SU-DHL-6 (cell line): Measurements from ENCODE around the gene ABHD17A.

Experiments used
- H2AFZ ChIP-seq: fragments of 200-600 bp; sonication (generic); 2 replicates; pipeline ENCODE4 v1.6.1; 2014; ENCODE audit warnings: low read depth, mild to moderate bottlenecking, moderate library complexity, mixed read lengths, antibody characterized with exemption, low read length; ENCODE audit not compliant: severe bottlenecking
- H3F3A ChIP-seq: fragments of 200-600 bp; shearing (Covaris generic); 2 replicates; pipeline ENCODE4 v1.6.0; 2016; ENCODE audit warnings: antibody characterized with exemption, mild to moderate bottlenecking; ENCODE audit not compliant: insufficient read depth
- H3K27ac ChIP-seq: fragments of 200-600 bp; sonication (generic); 2 replicates; pipeline ENCODE4 v1.5.1; 2016; ENCODE audit warnings: low read depth, mild to moderate bottlenecking, low read length, moderate library complexity, mixed read lengths
- H3K27me3 ChIP-seq: fragments of 200-600 bp; sonication (generic), shearing (Covaris generic); 2 replicates; pipeline ENCODE4 v1.6.0; 2014; ENCODE audit warnings: mild to moderate bottlenecking, low read length
- H3K36me3 ChIP-seq: fragments of 200-600 bp; sonication (generic); 2 replicates; pipeline ENCODE4 v1.6.1; 2014; ENCODE audit warnings: mild to moderate bottlenecking, low read length, mixed read lengths
- H3K4me2 ChIP-seq: fragments of 300-600, 200-600 bp; shearing (Covaris generic), sonication (generic); 2 replicates; pipeline ENCODE4 v1.6.0; 2014; ENCODE audit warnings: low read length, low read depth, mild to moderate bottlenecking; ENCODE audit not compliant: poor library complexity, severe bottlenecking
- H3K4me3 ChIP-seq: fragments of 200-600 bp; sonication (generic); 2 replicates; pipeline ENCODE4 v1.5.1; 2014; ENCODE audit warnings: antibody characterized with exemption, low read length, mild to moderate bottlenecking, mixed read lengths; ENCODE audit not compliant: insufficient read depth, poor library complexity, severe bottlenecking
- H3K79me2 ChIP-seq: fragments of 200-600 bp; sonication (generic); 2 replicates; pipeline ENCODE4 v1.6.1; 2014; ENCODE audit warnings: mild to moderate bottlenecking, low read length, moderate library complexity; ENCODE audit not compliant: insufficient read depth
- H3K9ac ChIP-seq: fragments of 200-600 bp; sonication (generic); 2 replicates; pipeline ENCODE4 v1.7.0; 2014; ENCODE audit warnings: mild to moderate bottlenecking, low read length
- H3K9me2 ChIP-seq: fragments of 200-600 bp; sonication (generic); replicated peaks from 2 replicates; pipeline ENCODE4 v1.6.1; 2014; ENCODE audit warnings: low read length; ENCODE audit not compliant: insufficient read depth
- H3K9me3 ChIP-seq: fragments of 200-600 bp; sonication (generic); 2 replicates; pipeline ENCODE4 v1.6.1; 2014; ENCODE audit warnings: low read length, mixed read lengths; ENCODE audit not compliant: insufficient read depth
- H4K20me1 ChIP-seq: fragments of 200-600 bp; sonication (generic); 2 replicates; pipeline ENCODE4 v1.6.1; 2014; ENCODE audit warnings: low read depth, mild to moderate bottlenecking, antibody characterized with exemption, low read length, moderate library complexity, mixed read lengths
- CTCF ChIP-seq: fragments of 200-600 bp; sonication (generic); IDR thresholded peaks from one replicate; pipeline ENCODE4 v1.5.1; 2017; ENCODE audit warnings: antibody characterized with exemption, mild to moderate bottlenecking, low read length, moderate library complexity; ENCODE audit not compliant: insufficient read depth, poor library complexity, severe bottlenecking
- EZH2phosphoT487 ChIP-seq: fragments of 200-600 bp; sonication (generic), shearing (Covaris generic); conservative IDR thresholded peaks from 2 replicates; pipeline ENCODE4 v1.6.1; 2018; ENCODE audit warnings: mild to moderate bottlenecking, antibody characterized with exemption, low read length, moderate library complexity, mixed read lengths

Gene ABHD17A

DNA sequence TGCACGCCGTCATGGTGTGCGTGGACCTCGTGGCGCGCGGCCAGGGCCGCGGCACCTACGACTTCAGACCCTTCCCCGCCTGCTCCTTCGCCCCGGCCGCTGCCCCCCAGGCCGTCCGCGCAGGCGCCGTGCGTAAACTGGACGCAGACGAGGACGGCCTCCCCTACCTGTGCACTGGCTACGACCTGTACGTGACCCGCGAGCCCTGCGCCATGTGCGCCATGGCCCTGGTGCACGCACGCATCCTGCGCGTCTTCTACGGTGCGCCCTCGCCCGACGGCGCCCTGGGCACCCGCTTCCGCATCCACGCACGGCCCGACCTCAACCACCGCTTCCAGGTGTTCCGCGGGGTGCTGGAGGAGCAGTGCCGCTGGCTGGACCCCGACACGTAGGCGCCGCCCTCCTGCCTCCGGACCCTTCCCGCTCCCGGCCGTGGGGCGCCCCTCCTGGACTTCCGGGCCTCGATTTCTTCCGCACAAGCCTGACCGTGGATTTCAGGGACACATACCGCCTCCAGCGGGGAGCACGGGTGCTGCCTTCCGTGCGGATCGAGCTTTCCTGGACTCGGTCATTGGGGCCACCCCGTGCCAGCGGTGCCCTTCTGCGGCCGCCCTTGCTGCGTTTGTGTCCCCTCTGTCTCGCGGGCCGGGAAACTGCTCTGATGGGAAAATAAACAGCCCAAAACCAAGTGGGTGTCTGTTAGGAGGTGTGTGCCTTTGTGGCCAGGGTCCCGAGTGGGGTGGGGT lies 27.6 kb upstream of the ABHD17A start:
- Histone ChIP-seq H3K4me3 (no peak overlapping the region), H3K9me2 (no peaks in the 10 kb centered on the region), H3K36me3 (no peaks in the 10 kb centered on the region), H4K20me1 (no peaks in the 10 kb centered on the region), H2AFZ (no peak overlapping the region), H3K27me3 (no peaks in the 10 kb centered on the region), H3K27ac (no peak overlapping the region), H3K4me2 (no peak overlapping the region), H3K9me3 (no peaks in the 10 kb centered on the region), H3K79me2 (peaks cover 49% of the 10 kb centered on the region), H3F3A (no peaks in the 10 kb centered on the region), H3K9ac (no peak overlapping the region)
- TF ChIP-seq CTCF (no peak), EZH2phosphoT487 (no peak)

- no peaks in the 10 kb centered on the region for H3K9me3 ChIP-seq
- no peak overlapping the region for H3K4me3 ChIP-seq
- H3F3A ChIP-seq, result no peaks in the 10 kb centered on the region
- TF ChIP-seq EZH2phosphoT487, result no peak
- no peak for TF ChIP-seq CTCF
- H3K4me2 ChIP-seq, result no peak overlapping the region
- H3K27ac ChIP-seq, result no peak overlapping the region
- H3K9ac ChIP-seq, result no peak overlapping the region
- H3K9me2 ChIP-seq, result no peaks in the 10 kb centered on the region
- no peaks in the 10 kb centered on the region for H3K36me3 ChIP-seq
- peaks cover 56% of the 10 kb centered on the region for H3K79me2 ChIP-seq
- no peak overlapping the region for H2AFZ ChIP-seq
- no peaks in the 10 kb centered on the region for H3K27me3 ChIP-seq
- H4K20me1 ChIP-seq, result no peaks in the 10 kb centered on the region
Observed at GRCh38 chr19:1911995-1912394, 26.7 kb upstream of the ABHD17A start.

- H3K27ac ChIP-seq, result no peak overlapping the region
- H3K4me3 ChIP-seq, result no peak overlapping the region
- no peaks in the 10 kb centered on the region for H3K9me2 ChIP-seq
- no peaks in the 10 kb centered on the region for H3K27me3 ChIP-seq
- no peaks in the 10 kb centered on the region for H4K20me1 ChIP-seq
- H3K79me2 ChIP-seq, result peaks cover 59% of the 10 kb centered on the region
- TF ChIP-seq EZH2phosphoT487 (no peak), CTCF (no peak)
- no peak overlapping the region for H2AFZ ChIP-seq
- H3K4me2 ChIP-seq, result no peak overlapping the region
- H3K9ac ChIP-seq, result no peak overlapping the region
- no peaks in the 10 kb centered on the region for H3F3A ChIP-seq
- no peaks in the 10 kb centered on the region for H3K36me3 ChIP-seq
- no peaks in the 10 kb centered on the region for H3K9me3 ChIP-seq
Observed at GRCh38 chr19:1911098-1911497, 25.8 kb upstream of the ABHD17A start.
